IMR-90 (cell line): ENCODE results near the gene LYRM9.

Experiments used
- CEBPB ChIP-seq: IDR thresholded peaks from 2 replicates; pipeline ENCODE4 v1.6.1; 2012; ENCODE audit warnings: low read depth, low read length, improper control_type of control experiment
- ELK1 ChIP-seq: fragments of 150-350 bp; IDR thresholded peaks from 2 replicates; pipeline ENCODE4 v1.6.1; 2016; ENCODE audit warnings: low read depth, mild to moderate bottlenecking, low read length, moderate library complexity, borderline replicate concordance
- MAFK ChIP-seq: IDR thresholded peaks from 2 replicates; pipeline ENCODE4 v1.6.1; 2012; ENCODE audit warnings: low read depth, low read length, improper control_type of control experiment
- MAZ ChIP-seq: IDR thresholded peaks from 2 replicates; pipeline ENCODE4 v1.6.1; 2012; ENCODE audit warnings: low read depth, mild to moderate bottlenecking, low read length, improper control_type of control experiment, moderate library complexity, borderline replicate concordance
- MXI1 ChIP-seq: IDR thresholded peaks from 2 replicates; pipeline ENCODE4 v1.6.1; 2012; ENCODE audit warnings: low read depth, mild to moderate bottlenecking, low read length, moderate library complexity, borderline replicate concordance
- NFE2L2 ChIP-seq: fragments of 150-350 bp; IDR thresholded peaks from 2 replicates; pipeline ENCODE4 v1.6.1; 2016; ENCODE audit warnings: low read depth, mild to moderate bottlenecking, low read length
- POLR2A ChIP-seq: IDR thresholded peaks from 2 replicates; pipeline ENCODE4 v1.6.1; 2012; ENCODE audit warnings: mild to moderate bottlenecking, low read depth, low read length
- RAD21 ChIP-seq: IDR thresholded peaks from 2 replicates; pipeline ENCODE4 v1.6.1; 2012; ENCODE audit warnings: low read length, improper control_type of control experiment
- RCOR1 ChIP-seq: IDR thresholded peaks from 2 replicates; pipeline ENCODE4 v1.6.1; 2012; ENCODE audit warnings: mild to moderate bottlenecking, low read length, improper control_type of control experiment; ENCODE audit not compliant: insufficient replicate concordance
- RFX5 ChIP-seq: IDR thresholded peaks from 2 replicates; pipeline ENCODE4 v1.8.0; 2012; ENCODE audit warnings: low read depth, mild to moderate bottlenecking, low read length, moderate library complexity
- SMC3 ChIP-seq: fragments of 150-350 bp; IDR thresholded peaks from 2 replicates; pipeline ENCODE4 v1.6.1; 2016; ENCODE audit warnings: low read depth, mild to moderate bottlenecking, antibody characterized with exemption, low read length, moderate library complexity
- USF2 ChIP-seq: fragments of 150-350 bp; IDR thresholded peaks from 2 replicates; pipeline ENCODE4 v1.6.1; 2017; ENCODE audit warnings: mild to moderate bottlenecking, antibody characterized with exemption, low read length, low read depth
- TF ChIP-seq, protein P1 (sequence below): conservative IDR thresholded peaks from 2 replicates; pipeline ENCODE4 v1.5.1; 2012; ENCODE audit warnings: mild to moderate bottlenecking, low read depth, low read length, improper control_type of control experiment

DNA sequence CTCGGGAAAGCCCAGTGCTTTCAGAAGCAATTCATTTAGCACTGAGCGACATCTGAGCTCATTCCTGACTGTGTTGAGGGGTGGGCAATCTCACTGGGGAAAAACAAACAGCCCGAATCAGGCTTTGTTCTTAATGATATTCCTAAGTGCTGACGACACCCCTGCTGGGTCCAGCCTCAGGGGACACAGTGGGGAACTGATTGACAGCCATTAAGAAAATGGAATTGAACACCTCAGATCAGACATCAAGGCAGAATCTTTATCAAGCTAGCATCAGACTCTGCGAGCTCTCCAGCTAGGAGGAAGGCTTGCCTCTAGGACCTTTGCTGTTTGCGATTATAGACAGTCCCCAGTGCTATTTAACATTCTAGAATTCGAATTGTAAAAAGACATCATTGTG lies 22.5 kb upstream of the LYRM9 start:
- TF ChIP-seq, protein P1, sequence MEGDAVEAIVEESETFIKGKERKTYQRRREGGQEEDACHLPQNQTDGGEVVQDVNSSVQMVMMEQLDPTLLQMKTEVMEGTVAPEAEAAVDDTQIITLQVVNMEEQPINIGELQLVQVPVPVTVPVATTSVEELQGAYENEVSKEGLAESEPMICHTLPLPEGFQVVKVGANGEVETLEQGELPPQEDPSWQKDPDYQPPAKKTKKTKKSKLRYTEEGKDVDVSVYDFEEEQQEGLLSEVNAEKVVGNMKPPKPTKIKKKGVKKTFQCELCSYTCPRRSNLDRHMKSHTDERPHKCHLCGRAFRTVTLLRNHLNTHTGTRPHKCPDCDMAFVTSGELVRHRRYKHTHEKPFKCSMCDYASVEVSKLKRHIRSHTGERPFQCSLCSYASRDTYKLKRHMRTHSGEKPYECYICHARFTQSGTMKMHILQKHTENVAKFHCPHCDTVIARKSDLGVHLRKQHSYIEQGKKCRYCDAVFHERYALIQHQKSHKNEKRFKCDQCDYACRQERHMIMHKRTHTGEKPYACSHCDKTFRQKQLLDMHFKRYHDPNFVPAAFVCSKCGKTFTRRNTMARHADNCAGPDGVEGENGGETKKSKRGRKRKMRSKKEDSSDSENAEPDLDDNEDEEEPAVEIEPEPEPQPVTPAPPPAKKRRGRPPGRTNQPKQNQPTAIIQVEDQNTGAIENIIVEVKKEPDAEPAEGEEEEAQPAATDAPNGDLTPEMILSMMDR, result no peak
- TF ChIP-seq SMC3, result no peak
- no peak for TF ChIP-seq POLR2A
- TF ChIP-seq MAFK, result no peak
- no peak for TF ChIP-seq NFE2L2
- TF ChIP-seq CEBPB, result no peak
- no peak for TF ChIP-seq MAZ
- no peak for TF ChIP-seq RAD21
- no peak for TF ChIP-seq MXI1
- no peak for TF ChIP-seq USF2
- TF ChIP-seq RCOR1, result no peak
- TF ChIP-seq ELK1, result no peak
- TF ChIP-seq RFX5, result no peak
